SK-N-MC (cell line): ENCODE measurements around the gene UCHL5.

ENCODE experiments used
- DNase-seq: peaks from one replicate; pipeline ENCODE4 v3.0.0-alpha.2; 2011; ENCODE audit warnings: low read depth, low spot score
- H3K27ac ChIP-seq: fragments of 200-600 bp; sonication (generic); 2 replicates; pipeline ENCODE4 v1.5.1; 2016; ENCODE audit warnings: mixed run types
- H3K36me3 ChIP-seq: fragments of 200-600 bp; sonication (generic); 2 replicates; pipeline ENCODE4 v1.6.1; 2017; ENCODE audit warnings: antibody characterized with exemption, low read length, mixed read lengths; ENCODE audit not compliant: insufficient read depth
- H3K4me3 ChIP-seq: fragments of 200-600 bp; sonication (generic); 2 replicates; pipeline ENCODE4 v1.5.1; 2016
- H3K9ac ChIP-seq: fragments of 200-600 bp; sonication (generic); 2 replicates; pipeline ENCODE4 v1.8.0; 2017; ENCODE audit warnings: mixed run types, mixed read lengths; ENCODE audit not compliant: insufficient read length
- H3K9me3 ChIP-seq: fragments of 200-600 bp; sonication (generic); 2 replicates; pipeline ENCODE4 v1.6.1; 2017; ENCODE audit warnings: low read depth, mild to moderate bottlenecking, antibody characterized with exemption, low read length, moderate library complexity, mixed read lengths
- EZH2 ChIP-seq: fragments of 200-600 bp; sonication (generic); IDR thresholded peaks from one replicate; pipeline ENCODE4 v1.6.1; 2017; ENCODE audit warnings: antibody characterized with exemption
- FOXP2 ChIP-seq: optimal IDR thresholded peaks from 2 replicates; pipeline ENCODE3; 2011; ENCODE audit warnings: mild to moderate bottlenecking, moderate library complexity; ENCODE audit not compliant: insufficient read depth; ENCODE audit errors: extremely low read length, control extremely low read depth
- POLR2AphosphoS5 ChIP-seq: IDR thresholded peaks from 2 replicates; pipeline ENCODE4 v1.6.1; 2012; ENCODE audit warnings: mild to moderate bottlenecking, low read depth, low read length, borderline replicate concordance

Gene UCHL5, protein sequence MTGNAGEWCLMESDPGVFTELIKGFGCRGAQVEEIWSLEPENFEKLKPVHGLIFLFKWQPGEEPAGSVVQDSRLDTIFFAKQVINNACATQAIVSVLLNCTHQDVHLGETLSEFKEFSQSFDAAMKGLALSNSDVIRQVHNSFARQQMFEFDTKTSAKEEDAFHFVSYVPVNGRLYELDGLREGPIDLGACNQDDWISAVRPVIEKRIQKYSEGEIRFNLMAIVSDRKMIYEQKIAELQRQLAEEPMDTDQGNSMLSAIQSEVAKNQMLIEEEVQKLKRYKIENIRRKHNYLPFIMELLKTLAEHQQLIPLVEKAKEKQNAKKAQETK

DNA sequence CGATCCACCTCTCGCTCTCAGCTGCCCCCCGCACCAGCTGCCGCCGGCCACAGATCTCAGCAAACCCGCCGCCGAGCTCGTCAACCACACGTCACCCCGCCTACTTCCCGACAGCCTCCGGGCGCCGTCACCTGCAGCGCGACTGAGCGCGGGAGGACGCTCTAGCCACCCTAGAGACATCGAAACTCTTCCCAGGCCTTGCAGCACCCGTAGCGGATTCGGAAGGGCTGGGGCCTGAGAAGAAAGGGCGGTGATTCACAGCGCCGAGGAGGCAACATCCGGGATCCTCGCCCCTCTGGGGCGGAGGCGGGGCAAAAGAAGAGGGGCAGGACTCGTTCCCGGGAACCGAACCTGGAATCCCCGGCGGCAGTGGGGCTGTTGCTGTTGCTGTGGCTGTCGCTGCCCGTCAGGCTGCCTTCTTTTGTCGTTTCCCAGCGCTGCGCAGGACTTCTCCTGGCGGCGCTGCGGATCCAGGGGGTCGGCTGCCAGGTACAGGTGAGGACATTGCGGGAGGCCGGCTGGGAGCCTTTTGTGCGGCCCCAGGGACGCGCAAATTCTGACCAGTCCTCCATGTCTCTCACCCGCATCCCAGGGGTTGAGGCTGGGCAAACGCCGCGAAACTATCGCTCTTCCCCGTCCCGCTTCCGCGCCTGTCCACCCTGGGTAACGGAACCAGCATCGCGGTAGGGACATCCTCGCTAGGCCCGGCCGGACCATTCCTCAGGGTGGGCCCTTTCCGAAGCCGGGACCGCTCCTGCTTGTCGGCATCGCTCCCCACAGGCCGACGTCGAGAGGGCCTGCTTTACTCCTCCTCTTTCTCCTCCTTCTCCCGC, at the start of gene UCHL5, which contains the start of gene RO60:
Gene UCHL5 (minus strand): TSS at position 79 of the 833 bp plus-strand sequence. CDS start 100 bp downstream, outside the sequence.
Gene RO60 (plus strand): TSS at position 331 of the 833 bp plus-strand sequence. CDS start 9,443 bp downstream, outside the sequence.
- TF ChIP-seq FOXP2 (peak; percentile 21), POLR2AphosphoS5 (peak; percentile 92), EZH2 (no peak)
- DNase-seq = peak; percentile 89
- H3K9me3 ChIP-seq = 0 out of 2 replicates have a peak, but pooled peaks cover 2% of the 10 kb centered on the region

DNA sequence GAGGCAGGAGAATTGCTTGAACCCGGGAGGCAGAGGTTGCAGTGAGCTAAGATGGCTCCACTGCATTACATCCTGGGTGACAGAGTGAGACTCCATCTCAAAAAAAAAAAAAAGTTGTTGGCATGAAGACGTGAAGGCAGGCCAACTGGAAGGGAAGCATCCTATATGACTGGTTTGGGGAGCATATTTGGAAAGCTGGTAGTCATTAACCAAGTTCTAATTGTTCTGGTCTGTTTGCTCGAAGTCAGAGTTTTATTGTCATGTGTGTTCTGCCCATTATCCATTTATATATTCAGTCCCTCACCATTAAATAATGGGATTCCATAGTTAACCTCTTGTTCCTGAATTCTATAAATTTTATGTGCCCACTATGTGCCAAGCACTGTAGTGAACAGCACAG, 49.3 kb upstream of the UCHL5 start:
- Histone ChIP-seq H3K9me3 (no peaks in the 10 kb centered on the region), H3K9ac (no peak overlapping the region), H3K36me3 (no peaks in the 10 kb centered on the region), H3K4me3 (no peak overlapping the region), H3K27ac (no peak overlapping the region)
- no peak for DNase-seq
- TF ChIP-seq EZH2 = no peak
- TF ChIP-seq FOXP2 = no peak
- TF ChIP-seq POLR2AphosphoS5 = no peak

More for the DNA sequence above, at the start of gene UCHL5, which contains the start of gene RO60:
- Histone ChIP-seq H3K27ac (peak within 1 kb of the TSS; percentile 92), H3K9ac (peak within 1 kb of the TSS; percentile 98), H3K36me3 (peaks cover 21% of the 10 kb centered on the region), H3K4me3 (peak within 1 kb of the TSS; percentile 95)

DNA sequence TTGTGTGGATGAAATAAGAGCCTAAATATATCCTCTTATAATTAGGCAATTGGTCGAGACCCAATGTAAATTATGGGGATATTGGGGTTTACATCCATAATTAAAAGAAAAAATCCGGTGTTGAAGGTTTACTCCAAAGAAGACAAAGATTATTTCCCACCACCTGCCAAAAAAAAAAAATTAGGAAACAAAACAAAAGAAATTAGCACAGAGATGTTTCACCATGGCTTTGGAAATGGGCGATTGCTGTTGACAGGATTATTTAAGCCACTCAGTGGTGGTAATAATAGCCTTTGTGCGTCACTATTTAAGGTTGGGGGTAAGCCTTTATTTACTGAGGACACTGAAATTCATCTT, 46.6 kb upstream of the UCHL5 start:
- Histone ChIP-seq H3K9me3 (no peaks in the 10 kb centered on the region), H3K27ac (no peak overlapping the region), H3K36me3 (no peaks in the 10 kb centered on the region), H3K4me3 (peak overlapping the region; percentile 85), H3K9ac (peak overlapping the region; percentile 74)
- no peak for DNase-seq
- TF ChIP-seq POLR2AphosphoS5 (no peak), FOXP2 (no peak), EZH2 (no peak)

DNA sequence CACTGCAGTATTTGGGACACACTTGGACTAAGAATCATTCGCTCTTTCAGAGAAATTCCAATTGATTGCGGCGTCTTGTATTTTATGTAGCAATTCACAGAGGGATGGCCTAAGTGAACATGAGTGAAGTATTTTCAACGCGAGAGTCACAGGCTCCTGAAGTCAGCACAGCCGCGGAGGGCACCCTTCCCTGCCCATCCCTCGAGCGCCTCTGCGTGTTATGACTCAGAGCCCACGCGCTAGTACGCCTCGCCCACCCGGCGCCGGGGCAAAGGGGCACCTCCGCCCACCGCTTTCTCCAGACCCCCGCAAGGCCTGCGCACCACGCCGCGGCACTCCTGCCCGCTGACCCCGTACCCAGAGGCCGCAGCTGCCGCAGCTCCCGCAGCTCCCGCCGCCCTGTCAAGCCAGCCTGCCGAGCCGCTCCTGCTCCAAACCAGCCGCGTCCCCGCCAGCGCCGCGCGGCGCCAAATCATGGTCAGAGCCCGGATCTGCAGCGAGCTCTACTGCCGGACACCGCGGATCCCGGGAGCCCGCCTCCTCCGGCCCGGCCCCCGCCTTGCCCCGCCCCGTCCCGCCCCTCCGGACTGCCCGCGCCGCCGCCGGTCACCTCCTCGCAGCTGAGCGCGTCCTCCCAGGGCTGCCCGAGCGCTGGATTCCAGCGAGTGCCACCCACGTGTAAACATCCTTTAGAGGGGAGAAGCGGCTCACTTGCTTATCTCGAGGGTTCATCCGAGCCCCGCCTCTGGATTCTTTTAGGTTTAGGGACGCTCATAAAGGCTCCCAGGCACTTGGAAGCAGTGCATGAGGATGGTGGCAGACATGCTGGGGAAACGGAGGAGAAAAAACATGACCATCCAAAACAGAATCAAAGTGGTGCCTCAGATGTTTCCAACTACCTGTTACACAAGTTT, 46.0 kb upstream of the UCHL5 start, which contains the start of gene GLRX2:
Gene GLRX2 (minus strand): TSS at position 508 of the 914 bp plus-strand sequence. CDS start 32 bp downstream, at position 476.
- TF ChIP-seq EZH2 = no peak
- TF ChIP-seq POLR2AphosphoS5 = peak; percentile 75; the same call in 1 of the 2 replicates
- Histone ChIP-seq H3K27ac (no peak within 1 kb of the TSS), H3K4me3 (peak within 1 kb of the TSS; percentile 85), H3K9ac (peak within 1 kb of the TSS; percentile 74), H3K36me3 (no peaks in the 10 kb centered on the region), H3K9me3 (no peaks in the 10 kb centered on the region)
- DNase-seq = no peak

DNA sequence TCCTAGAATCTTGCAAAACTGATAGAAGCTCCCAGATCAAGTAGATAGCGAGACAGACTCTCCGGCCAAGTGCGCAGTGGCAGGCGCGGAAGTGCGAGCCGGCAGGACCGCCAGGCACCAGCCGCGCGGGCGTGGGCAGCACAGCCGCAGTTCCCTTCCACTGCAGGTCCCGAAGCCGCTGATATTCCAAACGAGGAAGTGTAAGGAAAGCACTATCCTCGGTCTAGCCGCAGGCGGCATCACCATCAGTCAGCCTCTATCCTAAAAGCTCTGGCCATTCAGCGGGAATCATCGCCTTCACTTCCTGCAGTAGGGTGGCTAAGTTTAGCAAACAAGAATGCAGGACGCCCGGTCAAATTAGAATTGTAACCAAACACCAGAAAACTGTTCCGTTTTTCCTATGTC, 45.3 kb upstream of the UCHL5 start:
- DNase-seq = no peak
- H3K27ac ChIP-seq = no peak overlapping the region
- no peaks in the 10 kb centered on the region for H3K9me3 ChIP-seq
- H3K9ac ChIP-seq = peak overlapping the region; percentile 74
- H3K36me3 ChIP-seq = no peaks in the 10 kb centered on the region; the same call in 1 of the 2 replicates
- TF ChIP-seq POLR2AphosphoS5 = no peak
- no peak for TF ChIP-seq EZH2
- TF ChIP-seq FOXP2 = no peak
- H3K4me3 ChIP-seq = peak overlapping the region; percentile 85

DNA sequence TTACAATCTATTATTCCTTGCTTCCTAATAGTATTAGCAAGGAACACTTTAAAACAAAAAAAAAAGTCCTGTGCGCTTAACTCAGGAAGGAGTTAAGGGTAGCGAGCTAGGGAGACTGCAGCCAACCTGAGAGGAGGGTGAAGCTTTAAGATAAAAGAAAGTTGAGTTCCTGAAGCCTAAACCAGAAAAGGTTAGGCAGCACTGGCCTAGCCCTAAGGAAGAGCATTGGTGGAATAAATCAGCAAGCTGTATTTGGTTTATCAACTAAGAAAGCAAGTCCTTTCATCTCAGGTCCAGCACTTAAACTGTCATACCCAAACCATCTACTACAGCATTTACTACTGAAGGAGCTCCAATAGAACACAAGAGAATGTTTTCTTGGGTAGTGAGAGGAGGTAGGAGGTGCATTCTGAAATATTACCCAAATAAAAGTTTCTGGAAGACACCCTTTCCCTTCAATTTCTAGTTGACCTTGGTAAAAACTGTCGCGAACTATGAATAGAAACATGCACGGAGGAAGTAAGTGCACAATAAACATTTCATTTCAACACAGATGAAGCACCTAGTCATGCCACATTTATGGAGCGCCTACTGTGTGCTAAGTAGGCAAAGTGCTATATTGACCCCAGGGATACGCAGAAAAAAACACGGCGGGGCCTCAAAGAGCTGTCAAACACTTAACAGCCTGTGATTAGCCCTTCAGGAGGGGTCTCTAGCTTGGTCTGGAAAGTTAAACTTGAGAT, 44.8 kb upstream of the UCHL5 start:
- Histone ChIP-seq H3K4me3 (peak overlapping the region; percentile 85), H3K27ac (no peak overlapping the region), H3K9me3 (no peaks in the 10 kb centered on the region), H3K9ac (peak overlapping the region; percentile 74), H3K36me3 (no peaks in the 10 kb centered on the region; the same call in 1 of the 2 replicates)
- TF ChIP-seq FOXP2 (no peak), POLR2AphosphoS5 (no peak), EZH2 (no peak)
- DNase-seq = no peak

DNA sequence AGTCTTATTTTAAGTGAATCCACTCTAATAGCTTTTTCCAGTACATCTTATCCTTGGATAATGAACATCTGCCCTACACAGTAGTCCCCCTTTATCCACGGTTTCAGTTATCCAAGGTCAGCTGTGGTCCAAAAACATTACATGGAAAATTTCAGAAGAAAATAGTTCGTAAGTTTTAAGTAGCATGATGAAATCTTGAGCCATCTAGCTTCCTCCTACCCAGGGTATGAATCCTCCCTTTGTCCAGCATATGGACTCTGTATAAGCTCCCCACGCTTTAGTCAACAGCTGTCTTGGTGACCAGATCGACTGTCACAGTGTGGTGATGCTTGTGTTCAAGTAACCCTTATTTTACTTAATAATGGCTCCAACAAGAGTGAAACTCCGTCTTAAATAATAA, 43.5 kb upstream of the UCHL5 start:
- no peak overlapping the region for H3K9ac ChIP-seq
- no peaks in the 10 kb centered on the region; the same call in 1 of the 2 replicates for H3K36me3 ChIP-seq
- no peak overlapping the region for H3K27ac ChIP-seq
- TF ChIP-seq POLR2AphosphoS5 = no peak
- no peak for TF ChIP-seq FOXP2
- no peak for TF ChIP-seq EZH2
- no peak for DNase-seq
- H3K4me3 ChIP-seq = no peak overlapping the region
- no peaks in the 10 kb centered on the region for H3K9me3 ChIP-seq
